HG03064 (cell line): ENCODE measurements around the gene E4F1.

Source experiments
- ATAC-seq: cut with Tn5 transposase; IDR thresholded peaks from one replicate; pipeline ENCODE4 v1.9.1; 2021; ENCODE audit warnings: low read depth; ENCODE audit not compliant: unreplicated experiment

E4F1 gene

DNA sequence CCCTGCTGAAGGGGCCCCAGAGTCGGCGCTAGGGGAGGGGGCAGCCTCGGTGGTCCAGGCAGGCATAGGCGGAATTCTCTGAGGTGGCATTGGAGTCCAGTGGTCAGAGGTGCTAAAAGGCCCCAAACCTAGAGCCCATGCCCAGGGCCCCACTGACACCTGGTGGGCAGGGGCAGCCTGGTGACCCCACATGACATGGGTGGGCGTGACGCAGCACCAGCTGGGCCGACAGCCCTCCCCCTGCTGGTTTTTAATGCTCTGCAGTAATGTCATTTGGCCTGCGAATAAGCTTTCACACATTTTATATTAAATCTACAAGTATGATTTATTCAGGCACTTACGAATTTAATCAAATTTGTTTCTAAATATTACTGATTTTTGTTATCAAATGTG, 46.7 kb downstream of the E4F1 start:
- no peak for ATAC-seq

DNA sequence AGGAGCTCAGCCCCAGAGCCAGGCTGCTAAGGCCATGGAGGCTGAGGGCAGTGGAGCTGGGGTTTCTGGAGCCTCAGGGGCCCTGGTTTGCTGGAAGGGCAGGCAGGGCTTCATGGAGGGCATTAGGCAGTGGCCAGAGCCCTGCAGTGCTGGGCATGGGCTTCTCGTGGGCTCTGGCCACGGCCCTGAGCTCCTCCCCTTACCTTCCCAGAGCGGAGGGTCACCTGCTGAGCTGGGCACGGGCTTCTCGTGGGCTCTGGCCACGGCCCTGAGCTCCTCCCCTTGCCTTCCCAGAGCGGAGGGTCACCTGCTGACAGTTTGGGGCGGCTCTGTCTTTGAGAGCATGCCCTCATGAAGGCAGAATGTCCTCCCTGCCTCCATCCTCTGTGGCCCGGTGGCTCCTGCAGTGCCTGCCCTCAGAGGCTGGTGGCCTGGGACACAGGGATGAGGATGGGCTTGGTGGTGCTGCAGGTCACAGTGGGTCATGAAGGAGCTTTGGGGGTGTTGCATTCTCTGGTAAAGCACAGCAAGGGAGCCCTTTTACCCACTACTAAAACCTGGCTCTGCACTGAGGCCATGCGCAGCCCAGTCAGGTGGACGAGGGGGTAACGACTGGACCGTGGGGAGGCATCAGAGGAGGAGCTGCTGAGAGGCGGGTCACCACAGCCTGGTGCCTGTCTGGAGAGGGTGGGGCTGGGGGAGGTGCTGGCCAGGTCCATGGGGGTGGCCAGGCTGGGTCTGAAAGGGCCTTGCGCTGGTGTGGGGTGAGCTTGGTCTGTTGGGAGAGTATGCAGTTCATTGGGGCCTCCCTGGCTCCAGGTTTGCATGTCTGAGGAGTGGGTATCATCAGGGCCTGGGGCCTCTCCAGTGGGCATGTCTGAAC, 47.4 kb downstream of the E4F1 start:
- no peak for ATAC-seq

DNA sequence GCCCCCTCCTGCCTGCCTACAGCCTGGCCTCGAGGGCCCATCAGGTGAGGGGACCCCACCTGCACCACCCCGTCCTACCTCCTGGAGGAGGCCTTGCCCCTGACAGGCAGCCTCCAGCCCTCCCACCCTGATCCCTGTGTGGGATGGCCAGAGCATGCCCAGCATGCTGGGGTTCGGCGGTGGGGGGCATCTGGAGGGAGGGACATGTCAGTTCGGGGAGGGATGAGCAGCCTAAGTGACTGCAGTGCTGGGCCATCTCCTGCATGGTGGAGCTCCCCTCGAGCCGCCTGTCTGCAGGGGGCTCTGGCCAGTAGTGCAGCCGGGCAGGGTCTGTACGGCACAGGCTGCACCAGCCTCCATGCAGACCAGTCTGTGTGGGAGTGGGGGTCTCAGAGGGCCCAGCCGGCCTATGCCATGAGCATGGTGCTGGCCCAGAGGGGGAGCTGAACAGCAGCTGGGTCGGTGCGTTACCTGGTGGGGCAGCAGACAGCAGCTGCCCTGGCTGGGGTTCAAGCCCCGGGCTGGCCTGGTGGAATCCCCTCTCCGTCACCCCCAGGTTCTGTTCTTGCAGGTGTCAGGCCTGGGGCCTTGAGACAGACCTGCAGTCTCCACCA, 48.6 kb downstream of the E4F1 start:
- no peak for ATAC-seq

DNA sequence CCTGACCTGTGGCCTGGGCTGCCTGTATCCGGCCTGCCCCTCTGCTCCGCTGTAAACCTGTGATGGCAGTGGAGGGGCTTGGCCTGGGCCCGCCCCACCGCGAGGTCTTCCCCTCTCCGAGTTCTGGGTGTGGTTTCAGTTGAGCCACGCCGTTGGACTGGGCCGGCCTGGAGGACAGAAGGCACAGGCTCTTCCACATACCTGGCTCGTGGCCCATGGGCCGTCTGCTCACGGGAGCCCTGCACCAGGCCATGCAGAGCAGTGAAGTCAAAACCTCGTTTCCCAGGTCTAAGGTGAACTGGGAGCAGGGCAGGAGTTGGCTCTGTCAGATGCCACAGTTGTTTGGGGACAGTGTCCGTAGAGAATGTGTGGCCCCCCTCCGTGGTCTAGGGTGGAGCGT, 50.1 kb downstream of the E4F1 start:
- no peak for ATAC-seq

DNA sequence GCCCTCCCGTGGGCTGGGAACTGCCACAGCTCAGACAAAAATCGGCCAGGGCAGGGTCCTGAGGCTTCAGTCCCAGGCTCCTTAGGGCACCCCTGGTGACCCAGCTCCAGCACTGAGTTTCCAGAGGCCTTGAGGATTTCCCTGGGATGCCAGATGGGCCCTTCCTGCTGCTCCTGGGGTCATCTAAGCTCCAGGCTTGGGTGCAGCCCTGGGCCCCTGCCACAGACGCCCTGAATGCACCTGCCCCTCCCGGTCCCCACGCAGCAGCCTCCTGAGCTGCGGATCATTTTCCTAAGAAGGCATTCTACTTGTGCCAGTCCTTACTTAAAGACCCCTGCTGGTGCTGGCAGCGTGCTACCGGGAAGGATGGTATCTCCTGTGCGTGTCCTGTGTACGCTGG, 50.5 kb downstream of the E4F1 start:
- no peak for ATAC-seq

DNA sequence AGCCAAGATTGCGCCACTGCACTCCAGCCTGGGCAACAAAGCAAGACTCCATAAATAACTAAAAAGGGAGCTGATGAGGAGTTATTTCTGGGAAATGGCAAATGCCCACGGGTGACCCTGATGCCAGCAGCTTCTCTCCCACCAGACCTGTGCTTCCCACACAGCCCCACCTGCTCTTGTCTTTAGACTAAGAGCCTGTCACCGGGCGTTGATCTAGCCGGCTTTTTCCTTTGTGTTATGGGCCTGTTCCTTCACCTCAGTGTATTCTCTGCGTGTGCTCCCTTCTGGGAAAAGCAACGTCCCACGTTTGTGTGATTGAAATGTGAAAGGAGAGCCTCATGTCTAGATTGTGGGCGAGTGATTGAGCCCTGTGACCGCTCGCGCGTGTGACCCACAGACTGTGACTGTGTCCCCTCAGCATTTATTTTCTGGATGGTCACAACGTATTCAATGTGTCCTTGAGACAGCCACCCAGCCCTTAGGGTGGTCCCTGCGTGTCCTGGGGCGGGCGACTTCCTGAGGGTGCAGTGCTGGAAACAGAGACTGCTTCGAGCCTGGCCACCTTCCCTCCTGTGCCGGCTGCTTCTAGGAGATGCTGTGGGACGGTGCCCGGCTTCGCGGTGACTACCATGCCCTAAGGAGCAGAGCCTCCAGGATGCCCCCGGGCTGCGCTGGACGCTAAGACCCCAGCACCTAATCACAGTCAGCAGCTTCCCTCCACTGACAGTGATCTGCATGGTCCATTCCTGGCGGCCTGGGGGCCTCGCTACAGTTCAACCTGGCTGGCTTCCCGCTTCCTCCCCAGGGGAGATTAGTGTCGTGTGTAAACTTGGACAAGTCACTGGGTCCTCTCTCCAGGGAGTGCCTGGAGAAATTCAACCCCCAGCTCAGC, 52.3 kb downstream of the E4F1 start:
- no peak for ATAC-seq

DNA sequence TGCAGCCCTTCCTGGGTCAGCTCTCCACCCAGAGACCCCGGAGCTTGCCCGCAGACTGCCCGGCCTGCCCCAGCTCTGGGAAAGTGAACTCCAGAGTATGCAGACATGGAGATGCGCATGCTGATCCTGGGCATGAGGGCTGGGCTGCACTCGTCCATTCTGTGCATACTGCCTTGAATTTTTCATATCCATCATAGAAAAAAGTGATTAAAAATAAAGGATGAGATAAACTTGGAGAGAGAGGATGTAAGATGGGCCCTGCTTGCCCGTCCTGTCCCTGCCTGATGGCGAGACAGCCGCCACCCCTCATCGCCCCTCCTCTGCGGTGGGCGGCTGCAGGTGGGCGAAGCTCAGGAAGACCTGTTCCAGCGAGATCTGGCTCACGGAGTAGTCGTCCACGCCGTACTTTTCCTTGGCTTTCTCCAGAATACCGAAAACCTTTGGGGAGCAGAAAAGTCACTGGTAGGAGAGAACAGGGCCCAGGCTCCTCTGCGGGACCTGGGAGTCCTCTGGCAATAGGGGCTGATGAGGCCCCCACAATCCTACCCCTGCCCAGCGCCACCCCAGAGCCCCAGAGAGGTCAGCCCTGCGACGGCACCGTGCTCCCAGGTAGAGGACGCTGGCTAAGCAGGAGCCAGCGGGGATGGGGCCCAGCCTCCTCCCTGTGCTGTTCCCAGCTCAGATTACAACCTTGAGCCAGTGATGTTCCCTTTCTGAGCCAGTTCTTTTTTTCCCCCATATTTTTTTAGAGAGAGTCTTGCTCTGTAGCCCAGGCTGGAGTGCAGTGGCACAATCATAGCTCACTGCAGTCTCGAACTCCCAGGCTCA, 53.2 kb downstream of the E4F1 start:
- ATAC-seq: no peak

DNA sequence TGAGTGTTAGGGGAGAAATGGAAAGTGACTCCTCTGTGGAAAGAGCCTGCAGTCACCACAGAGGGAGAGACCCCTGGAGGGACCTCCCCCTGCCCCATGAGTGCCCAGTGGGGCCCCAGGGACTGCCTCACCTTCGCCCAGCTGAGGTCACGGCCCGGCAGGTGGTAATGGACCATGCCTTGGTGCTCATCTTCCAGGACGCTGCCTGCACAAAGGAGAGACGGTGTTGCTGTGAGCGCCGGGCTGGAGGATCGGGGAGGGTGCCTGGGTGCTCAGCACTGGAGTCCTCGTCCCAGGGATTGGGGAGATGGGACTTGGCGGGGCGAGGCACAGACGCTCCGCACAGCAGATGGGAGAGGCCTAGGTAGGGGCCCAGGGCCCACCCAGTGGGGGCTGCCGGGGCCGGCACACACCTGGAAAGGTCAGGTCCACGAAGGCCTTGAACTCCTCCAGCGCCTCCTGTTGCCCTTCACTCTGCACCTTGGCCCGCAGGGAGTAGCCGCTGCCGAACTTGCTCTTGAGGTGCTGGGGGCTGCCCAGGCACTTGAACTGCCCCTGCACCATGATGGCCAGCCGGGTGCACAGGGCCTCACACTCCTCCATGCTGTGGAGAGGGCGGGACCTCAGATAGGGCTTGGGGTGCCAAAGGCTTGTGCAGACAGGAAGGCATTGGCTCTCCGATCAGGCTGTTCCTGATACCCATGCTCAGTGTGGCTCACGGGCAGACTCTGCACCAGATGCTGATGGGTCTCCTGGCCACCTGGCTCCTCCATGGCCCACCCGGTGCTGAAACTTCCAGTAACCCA, 54.3 kb downstream of the E4F1 start:
- no peak for ATAC-seq

DNA sequence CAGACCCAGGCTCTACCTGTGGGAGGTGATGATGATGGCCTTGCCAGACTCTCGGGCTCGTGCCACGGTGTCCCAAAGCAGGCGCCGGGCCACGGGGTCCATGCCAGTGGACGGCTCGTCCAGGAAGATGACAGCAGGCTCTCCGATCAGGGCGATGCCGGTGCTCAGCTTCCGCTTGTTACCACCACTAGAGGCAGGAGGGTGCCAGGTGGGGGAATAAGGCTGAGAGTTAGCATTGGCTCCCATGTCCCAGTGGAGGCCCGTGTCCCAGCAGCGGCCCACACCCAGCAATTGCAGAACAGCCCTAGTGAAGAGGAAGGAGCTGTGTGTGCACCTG, 54.8 kb downstream of the E4F1 start:
- no peak for ATAC-seq

DNA sequence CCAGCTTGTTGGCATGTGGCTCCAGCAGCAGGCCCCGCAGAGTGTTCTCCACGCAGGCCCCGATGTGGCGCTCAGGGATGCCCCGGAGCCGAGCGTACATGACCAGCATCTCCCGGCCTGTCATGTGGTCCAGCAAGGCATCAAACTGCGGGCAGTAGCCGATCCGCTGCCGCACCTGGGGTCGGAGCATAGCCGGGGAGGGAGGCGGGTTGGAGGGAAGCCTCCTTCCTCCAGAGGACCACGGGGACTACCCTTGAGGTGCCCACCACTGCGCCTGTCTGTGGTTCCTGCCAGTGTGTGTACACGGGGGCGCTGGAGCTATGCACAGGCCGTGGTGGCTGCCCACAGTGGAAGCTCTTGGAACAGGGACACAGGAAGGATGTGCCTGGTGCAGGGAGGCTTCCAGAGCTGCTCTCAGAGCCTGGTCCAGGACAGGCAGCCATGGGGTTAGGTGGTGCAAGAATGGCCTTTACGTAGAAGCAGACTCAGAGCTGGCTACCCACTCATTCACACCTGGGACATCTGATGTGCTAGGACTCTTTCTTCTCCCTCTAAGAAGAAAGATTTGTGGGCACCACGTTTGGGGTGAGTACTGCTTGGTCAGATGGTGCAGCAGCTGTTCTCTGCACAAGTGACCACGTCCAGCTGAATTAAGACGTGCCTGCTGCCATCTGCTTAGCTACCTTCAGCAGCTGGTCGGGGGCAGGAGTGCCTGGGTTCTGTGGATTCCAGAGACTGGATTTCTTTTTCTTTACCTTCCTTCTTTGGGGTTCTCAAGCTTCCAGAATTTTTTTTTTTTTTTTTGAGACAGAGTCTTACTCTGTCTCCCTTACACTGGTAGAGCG, 55.8 kb downstream of the E4F1 start:
- no peak for ATAC-seq

DNA sequence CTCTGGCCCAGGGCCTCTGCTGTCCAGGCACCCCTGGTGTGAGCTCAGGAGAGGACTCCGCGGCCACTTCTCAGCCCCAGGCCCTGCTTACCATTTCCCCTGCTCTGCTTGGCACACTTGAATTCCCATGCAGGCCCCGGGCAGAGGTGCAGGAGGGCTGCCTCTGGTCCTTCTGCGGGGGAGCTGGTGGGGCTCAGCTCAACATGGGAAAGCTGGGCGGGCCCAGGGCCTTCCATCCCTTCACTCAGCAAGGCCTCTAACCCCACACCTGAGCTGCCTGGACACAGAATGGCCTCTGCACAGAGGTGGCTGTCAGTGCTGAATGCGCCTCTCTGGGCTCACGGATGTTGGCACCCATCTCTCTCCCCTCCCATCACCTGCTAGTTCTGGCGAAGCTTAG, 57.1 kb downstream of the E4F1 start:
- no peak for ATAC-seq

DNA sequence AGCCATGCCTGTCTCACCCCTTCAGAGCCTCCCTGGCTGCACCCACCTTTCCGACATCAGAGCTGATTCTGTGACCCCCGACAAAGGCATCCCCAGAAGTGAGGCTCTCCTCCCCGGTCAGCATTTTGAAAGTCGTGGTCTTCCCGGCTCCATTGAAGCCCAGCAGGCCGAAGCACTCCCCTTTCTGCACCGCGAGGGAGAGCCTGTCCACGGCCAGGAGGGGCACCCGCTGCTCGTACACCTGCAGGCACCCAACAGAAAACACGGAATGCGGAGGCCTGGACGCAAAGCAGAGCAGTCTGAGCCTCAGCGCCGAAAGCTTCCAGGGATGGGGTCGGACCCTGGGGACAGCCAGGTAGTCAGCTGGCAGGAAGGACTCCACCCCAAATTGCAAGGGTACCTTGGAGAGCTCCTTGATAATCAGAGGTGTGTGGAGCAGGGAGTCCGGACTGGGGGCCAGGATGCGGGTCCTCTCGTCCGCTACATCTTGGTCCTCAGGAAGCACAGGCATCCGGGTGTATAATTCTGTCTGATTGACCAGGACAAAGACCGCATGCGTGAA, 57.7 kb downstream of the E4F1 start:
- no peak for ATAC-seq

DNA sequence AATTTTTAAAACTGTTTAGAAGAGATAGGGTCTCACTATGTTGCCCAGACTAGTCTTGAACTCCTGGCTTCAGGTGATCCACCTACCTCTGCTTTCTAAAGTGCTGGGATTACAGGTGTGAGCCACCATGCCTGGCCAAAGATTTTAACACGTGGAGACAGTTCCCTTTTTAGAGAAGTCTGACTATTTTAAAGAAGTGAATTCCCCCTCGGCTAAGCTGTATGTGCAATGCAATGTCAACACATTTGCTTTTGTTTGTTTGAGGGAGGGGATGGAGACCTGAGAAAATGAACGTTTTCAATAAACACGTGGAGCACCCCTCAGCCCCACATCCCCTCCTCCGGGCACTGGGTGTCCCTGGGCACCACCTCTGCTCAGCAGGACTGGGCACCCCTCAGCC, 58.9 kb downstream of the E4F1 start:
- no peak for ATAC-seq

DNA sequence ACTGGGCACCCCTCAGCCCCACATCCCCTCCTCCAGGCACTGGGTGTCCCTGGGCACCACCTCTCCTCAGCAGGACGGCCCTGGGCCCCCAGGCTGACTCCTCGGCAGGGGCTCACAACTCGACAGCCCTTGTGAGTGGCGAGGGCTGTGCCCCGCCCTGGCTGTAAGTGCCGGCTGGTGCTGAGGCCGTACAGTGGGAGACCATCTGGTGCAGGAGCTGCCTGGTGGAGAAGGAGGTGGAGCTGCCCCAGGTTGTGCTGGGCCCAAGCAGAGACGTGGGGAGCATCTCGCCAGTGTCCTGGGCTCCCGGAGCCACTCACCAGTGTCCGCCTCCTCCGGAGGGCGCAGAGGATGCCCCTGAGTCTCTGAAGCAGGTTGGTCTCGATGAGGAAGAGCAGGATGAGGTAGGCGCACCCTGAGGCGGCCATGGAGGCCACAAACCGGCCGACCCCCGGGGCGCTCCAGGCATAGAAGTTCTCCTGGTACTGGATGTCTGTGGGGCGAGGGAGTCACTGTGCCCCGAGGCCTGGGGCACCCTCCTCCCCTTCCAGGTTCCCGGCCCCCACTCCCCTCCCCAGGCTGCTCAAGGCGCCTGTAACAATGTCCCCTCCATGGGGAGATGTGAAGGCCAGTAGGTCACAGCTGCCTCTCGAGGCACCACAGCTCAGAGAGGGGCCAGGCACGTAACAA, 59.6 kb downstream of the E4F1 start:
- no peak for ATAC-seq

DNA sequence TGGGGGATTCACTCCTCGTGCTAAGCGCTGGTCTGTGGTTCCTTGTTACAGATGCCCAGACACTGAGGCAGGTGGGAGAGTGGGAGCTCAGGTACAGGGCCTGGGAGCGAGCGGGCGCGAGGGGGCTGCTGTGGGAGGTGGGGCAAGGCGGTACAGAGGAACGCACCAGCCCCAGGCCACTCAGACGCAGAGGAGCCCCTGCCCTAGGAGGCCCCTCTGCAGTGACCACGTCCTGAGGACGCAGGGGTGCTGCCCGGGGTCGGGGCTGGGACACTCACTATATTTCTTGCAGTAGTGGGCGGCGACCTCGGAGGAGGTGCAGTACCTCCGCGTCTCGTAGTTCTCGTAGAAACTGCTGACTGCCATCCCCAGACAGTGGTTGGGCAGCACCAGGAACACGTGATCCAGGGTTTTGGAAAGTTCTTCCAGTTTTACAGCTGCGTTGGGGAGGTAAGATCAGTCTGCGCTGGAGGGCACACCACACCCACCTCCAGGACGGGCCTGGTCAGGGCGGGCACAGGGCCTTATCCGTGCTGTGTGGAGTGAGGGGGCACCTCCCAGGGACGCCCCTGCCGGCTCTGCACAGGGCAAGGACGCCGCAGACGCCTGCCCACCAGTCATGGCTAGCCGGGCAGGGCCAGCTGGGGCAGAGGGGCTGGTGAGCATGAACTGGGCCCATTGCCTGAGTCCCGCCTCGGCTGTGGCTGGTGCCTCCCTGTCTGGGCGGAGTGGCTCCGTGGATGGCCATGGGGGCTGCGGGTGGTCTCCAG, 60.8 kb downstream of the E4F1 start:
- ATAC-seq: no peak

DNA sequence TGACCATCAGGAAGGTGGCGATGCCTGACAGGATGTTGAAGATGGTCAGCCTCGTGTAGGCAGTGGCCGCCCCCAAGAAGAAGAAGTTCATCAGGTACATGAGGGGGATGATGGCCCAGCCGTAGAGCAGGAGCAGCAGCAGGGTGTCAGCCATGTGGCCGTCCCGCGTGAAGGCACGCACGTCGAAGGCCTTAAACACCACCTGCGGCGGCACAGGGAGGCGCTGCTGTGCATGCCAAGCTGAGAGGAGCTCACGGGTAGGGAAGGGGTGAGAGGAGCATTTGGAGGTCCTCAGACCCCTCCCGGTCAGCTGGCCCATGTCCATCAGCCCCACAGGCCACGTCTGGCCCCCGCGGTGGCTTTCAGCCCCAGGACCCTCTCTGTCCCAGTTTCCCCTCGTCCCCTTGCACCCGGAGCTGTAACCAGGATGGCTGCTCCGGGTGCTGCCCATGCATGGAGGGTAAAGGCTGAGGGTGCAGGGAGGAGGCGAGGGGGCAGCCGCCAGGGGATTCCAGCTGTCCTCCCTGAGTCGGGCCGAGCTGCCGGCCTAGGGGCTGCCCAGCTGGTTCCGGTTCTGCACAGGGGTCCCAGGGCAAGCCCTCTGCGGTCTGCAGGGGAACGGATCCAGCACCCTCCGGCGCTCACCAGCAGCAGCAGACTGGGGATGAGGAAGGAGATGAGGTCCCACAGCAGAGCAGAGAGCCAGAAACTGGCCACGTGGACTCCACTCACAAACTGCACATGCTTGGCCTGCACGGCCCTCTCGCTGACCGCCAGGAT, 61.6 kb downstream of the E4F1 start:
- ATAC-seq: no peak
